MM.1S (cell line): ENCODE results near the gene PCDHA2.
"Not testable (repeated sequence)": the region's sequence is repeated elsewhere in the genome, so short reads cannot be mapped to it uniquely, and the experiment has no call there.

Experiments used
- DNase-seq: peaks from one replicate; pipeline ENCODE4 v3.0.0-alpha.2; 2015
- H2AFZ ChIP-seq: fragments of 300-600 bp; sonication (generic); 2 replicates; pipeline ENCODE4 v1.6.0; 2016; ENCODE audit warnings: antibody characterized with exemption, low read length
- H3F3A ChIP-seq: fragments of 300-600 bp; sonication (generic); 2 replicates; pipeline ENCODE4 v1.6.1; 2016; ENCODE audit warnings: mild to moderate bottlenecking, antibody characterized with exemption, low read length, moderate library complexity, mixed read lengths; ENCODE audit not compliant: insufficient read depth
- H3K27ac ChIP-seq: fragments of 300-600 bp; sonication (generic); 2 replicates; pipeline ENCODE4 v1.5.1; 2016; ENCODE audit warnings: mild to moderate bottlenecking, low read length
- H3K27me3 ChIP-seq: fragments of 300-600 bp; sonication (generic); replicated peaks from 2 replicates; pipeline ENCODE4 v1.6.0; 2016; ENCODE audit warnings: low read length; ENCODE audit not compliant: insufficient read depth
- H3K36me3 ChIP-seq: fragments of 300-600 bp; sonication (generic); replicated peaks from 2 replicates; pipeline ENCODE4 v1.6.1; 2016; ENCODE audit warnings: mild to moderate bottlenecking, low read length, mixed read lengths; ENCODE audit not compliant: insufficient read depth
- H3K4me1 ChIP-seq: fragments of 300-600 bp; sonication (generic); 2 replicates; pipeline ENCODE4 v1.6.1; 2016; ENCODE audit warnings: low read length, mixed read lengths
- H3K4me2 ChIP-seq: fragments of 300-600 bp; sonication (generic); 2 replicates; pipeline ENCODE4 v1.6.0; 2016; ENCODE audit warnings: low read depth, low read length
- H3K4me3 ChIP-seq: fragments of 300-600 bp; sonication (generic); 2 replicates; pipeline ENCODE4 v1.5.1; 2016; ENCODE audit warnings: low read length, mixed read lengths
- H3K79me2 ChIP-seq: fragments of 300-600 bp; sonication (generic); 2 replicates; pipeline ENCODE4 v1.6.1; 2016; ENCODE audit warnings: mixed run types, low read length, mixed read lengths
- H3K9ac ChIP-seq: fragments of 300-600 bp; sonication (generic); 2 replicates; pipeline ENCODE4 v1.6.1; 2016; ENCODE audit warnings: low read length, mixed read lengths
- H3K9me2 ChIP-seq: fragments of 300-600 bp; sonication (generic); replicated peaks from 2 replicates; pipeline ENCODE4 v1.6.1; 2016; ENCODE audit warnings: mild to moderate bottlenecking, low read length, mixed read lengths; ENCODE audit not compliant: insufficient read depth
- H3K9me3 ChIP-seq: fragments of 300-600 bp; sonication (generic); replicated peaks from 2 replicates; pipeline ENCODE4 v1.6.1; 2016; ENCODE audit warnings: mild to moderate bottlenecking, low read length, mixed read lengths; ENCODE audit not compliant: insufficient read depth
- H4K20me1 ChIP-seq: fragments of 300-600 bp; sonication (generic); 2 replicates; pipeline ENCODE4 v1.6.1; 2016; ENCODE audit warnings: mild to moderate bottlenecking, low read length, moderate library complexity, mixed read lengths; ENCODE audit not compliant: insufficient read depth
- EZH2 ChIP-seq: fragments of 300-600 bp; sonication (generic); optimal IDR thresholded peaks from 2 replicates; pipeline ENCODE3; 2017; ENCODE audit warnings: low read depth, mild to moderate bottlenecking, antibody characterized with exemption, low read length, mixed read lengths
- EZH2phosphoT487 ChIP-seq: fragments of 300-600 bp; sonication (generic); IDR thresholded peaks from 2 replicates; pipeline ENCODE4 v1.6.1; 2018; ENCODE audit warnings: antibody characterized with exemption, low read length
- TF ChIP-seq, protein P1 (sequence below): fragments of 300-600 bp; sonication (generic); IDR thresholded peaks from 2 replicates; pipeline ENCODE4 v1.5.1; 2016; ENCODE audit warnings: antibody characterized with exemption, low read length, mixed read lengths

Gene PCDHA2

DNA sequence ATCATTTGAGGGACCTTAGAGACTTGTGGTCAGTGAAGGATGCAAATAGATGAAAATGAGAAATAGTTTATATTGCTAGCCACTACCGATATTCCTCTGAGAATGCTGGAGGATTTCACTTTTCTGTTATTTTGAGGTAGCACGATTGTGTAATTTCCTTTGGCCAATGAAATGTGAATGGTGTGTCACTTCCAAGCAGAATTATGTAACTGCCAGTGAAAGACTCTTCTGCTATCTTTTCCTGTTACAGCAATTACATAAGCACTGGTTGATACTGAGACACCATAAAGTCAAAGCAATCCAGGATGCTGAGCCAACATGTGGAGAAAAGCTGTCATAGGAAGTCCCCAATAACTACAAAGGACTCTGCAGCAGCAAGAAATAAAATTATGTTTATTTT lies 3.6 kb upstream of the PCDHA2 start:
- Histone ChIP-seq H3K27ac (no peak overlapping the region), H3K36me3 (no peaks in the 10 kb centered on the region), H3K4me1 (no peaks in the 10 kb centered on the region)

DNA sequence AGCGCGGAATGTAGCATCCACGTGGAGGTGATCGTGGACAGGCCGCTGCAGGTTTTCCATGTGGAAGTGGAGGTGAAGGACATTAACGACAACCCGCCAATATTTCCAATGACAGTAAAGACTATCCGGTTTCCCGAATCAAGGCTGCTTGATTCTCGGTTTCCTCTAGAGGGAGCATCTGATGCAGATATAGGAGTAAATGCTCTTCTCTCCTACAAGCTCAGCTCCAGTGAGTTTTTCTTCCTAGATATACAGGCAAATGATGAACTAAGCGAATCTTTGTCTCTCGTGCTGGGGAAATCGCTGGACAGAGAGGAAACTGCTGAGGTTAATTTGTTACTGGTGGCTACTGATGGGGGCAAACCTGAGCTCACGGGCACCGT lies 598 bp downstream of the PCDHA2 start:
- Histone ChIP-seq H3K36me3 (no peaks in the 10 kb centered on the region), H3K9me3 (no peaks in the 10 kb centered on the region), H3K27me3 (no peaks in the 10 kb centered on the region), H3K9me2 (no peaks in the 10 kb centered on the region), H3K9ac (no peak overlapping the region), H4K20me1 (no peaks in the 10 kb centered on the region), H3F3A (no peaks in the 10 kb centered on the region), H3K27ac (no peak overlapping the region), H3K4me2 (peak overlapping the region; percentile 50), H3K79me2 (no peaks in the 10 kb centered on the region), H3K4me1 (no peaks in the 10 kb centered on the region), H3K4me3 (peak overlapping the region; percentile 58), H2AFZ (peak overlapping the region; percentile 67)
- no peak for TF ChIP-seq EZH2phosphoT487
- TF ChIP-seq, protein P1, sequence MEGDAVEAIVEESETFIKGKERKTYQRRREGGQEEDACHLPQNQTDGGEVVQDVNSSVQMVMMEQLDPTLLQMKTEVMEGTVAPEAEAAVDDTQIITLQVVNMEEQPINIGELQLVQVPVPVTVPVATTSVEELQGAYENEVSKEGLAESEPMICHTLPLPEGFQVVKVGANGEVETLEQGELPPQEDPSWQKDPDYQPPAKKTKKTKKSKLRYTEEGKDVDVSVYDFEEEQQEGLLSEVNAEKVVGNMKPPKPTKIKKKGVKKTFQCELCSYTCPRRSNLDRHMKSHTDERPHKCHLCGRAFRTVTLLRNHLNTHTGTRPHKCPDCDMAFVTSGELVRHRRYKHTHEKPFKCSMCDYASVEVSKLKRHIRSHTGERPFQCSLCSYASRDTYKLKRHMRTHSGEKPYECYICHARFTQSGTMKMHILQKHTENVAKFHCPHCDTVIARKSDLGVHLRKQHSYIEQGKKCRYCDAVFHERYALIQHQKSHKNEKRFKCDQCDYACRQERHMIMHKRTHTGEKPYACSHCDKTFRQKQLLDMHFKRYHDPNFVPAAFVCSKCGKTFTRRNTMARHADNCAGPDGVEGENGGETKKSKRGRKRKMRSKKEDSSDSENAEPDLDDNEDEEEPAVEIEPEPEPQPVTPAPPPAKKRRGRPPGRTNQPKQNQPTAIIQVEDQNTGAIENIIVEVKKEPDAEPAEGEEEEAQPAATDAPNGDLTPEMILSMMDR: peak; percentile 39
- DNase-seq: peak; percentile 25

More for the DNA sequence above, 3.6 kb upstream of the PCDHA2 start:
- DNase-seq: no peak
- Histone ChIP-seq H3K4me3 (no peak overlapping the region), H3K9me2 (no peaks in the 10 kb centered on the region), H3K79me2 (no peaks in the 10 kb centered on the region), H4K20me1 (no peaks in the 10 kb centered on the region), H3K9ac (no peak overlapping the region), H3K9me3 (no peaks in the 10 kb centered on the region), H3F3A (no peaks in the 10 kb centered on the region), H3K27me3 (no peaks in the 10 kb centered on the region), H3K4me2 (no peak overlapping the region), H2AFZ (no peak overlapping the region)
- TF ChIP-seq, protein P1: no peak
- TF ChIP-seq EZH2 (no peak), EZH2phosphoT487 (no peak)

DNA sequence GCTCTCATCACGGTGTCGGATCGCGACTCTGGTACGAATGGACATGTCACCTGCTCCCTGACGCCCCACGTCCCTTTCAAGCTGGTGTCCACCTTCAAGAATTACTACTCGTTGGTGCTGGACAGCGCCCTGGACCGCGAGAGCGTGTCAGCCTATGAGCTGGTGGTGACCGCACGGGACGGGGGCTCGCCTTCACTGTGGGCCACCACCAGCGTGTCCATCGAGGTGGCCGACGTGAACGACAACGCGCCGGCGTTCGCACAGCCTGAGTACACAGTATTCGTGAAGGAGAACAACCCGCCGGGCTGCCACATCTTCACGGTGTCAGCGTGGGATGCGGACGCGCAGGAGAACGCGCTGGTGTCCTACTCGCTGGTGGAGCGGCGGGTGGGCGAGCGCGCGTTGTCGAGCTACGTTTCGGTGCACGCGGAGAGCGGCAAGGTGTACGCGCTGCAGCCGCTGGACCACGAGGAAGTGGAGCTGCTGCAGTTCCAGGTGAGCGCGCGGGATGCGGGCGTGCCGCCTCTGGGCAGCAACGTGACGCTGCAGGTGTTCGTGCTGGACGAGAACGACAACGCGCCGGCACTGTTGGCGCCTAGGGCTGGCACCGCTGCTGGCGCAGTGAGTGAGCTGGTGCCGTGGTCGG lies 1.5 kb downstream of the PCDHA2 start:
- DNase-seq, H3K9me2 ChIP-seq, H3K4me1 ChIP-seq: not testable (repeated sequence)

DNA sequence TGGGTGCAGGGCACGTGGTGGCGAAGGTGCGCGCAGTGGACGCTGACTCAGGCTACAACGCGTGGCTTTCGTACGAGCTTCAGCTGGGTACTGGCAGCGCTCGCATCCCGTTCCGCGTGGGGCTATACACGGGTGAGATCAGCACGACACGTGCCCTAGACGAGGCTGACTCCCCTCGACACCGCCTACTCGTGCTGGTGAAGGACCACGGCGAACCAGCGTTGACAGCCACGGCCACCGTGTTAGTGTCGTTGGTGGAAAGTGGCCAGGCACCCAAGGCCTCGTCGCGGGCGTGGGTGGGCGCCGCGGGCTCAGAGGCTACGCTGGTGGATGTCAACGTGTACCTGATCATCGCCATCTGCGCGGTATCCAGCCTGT lies 2.1 kb downstream of the PCDHA2 start:
- Histone ChIP-seq H3K27me3 (no peaks in the 10 kb centered on the region), H3K79me2 (no peaks in the 10 kb centered on the region), H3K4me2 (no peak overlapping the region), H3K9me3 (no peaks in the 10 kb centered on the region), H4K20me1 (no peaks in the 10 kb centered on the region), H3F3A (no peaks in the 10 kb centered on the region), H3K36me3 (no peaks in the 10 kb centered on the region), H3K4me3 (no peak overlapping the region), H3K9ac (no peak overlapping the region), H3K9me2 (no peaks in the 10 kb centered on the region), H3K27ac (no peak overlapping the region), H3K4me1 (no peaks in the 10 kb centered on the region), H2AFZ (no peak overlapping the region)
- DNase-seq: no peak
- TF ChIP-seq EZH2 (no peak), EZH2phosphoT487 (no peak)
- TF ChIP-seq, protein P1: no peak

More for the DNA sequence above, 1.5 kb downstream of the PCDHA2 start:
- H3K9me3 ChIP-seq, H3K27ac ChIP-seq, H3K36me3 ChIP-seq, H3K4me2 ChIP-seq, H3K9ac ChIP-seq, H3K27me3 ChIP-seq, H3K79me2 ChIP-seq, H3F3A ChIP-seq, H4K20me1 ChIP-seq, H2AFZ ChIP-seq, H3K4me3 ChIP-seq: not testable (repeated sequence)
